H9 (cell line): ENCODE measurements around the gene NHSL2. TPM values are rescaled to one million over a fixed set of nuclear protein-coding genes. Genes with fewer than 3 reads are reported as not detected.

Experiments
- DNase-seq: peaks from one replicate; pipeline ENCODE4 v3.0.0-alpha.2; 2017
- H2AFZ ChIP-seq: one replicate; pipeline ENCODE4 v1.6.1; 2013; ENCODE audit warnings: mild to moderate bottlenecking, low read length, control low read depth, moderate library complexity
- H2AK5ac ChIP-seq: 2 replicates; pipeline ENCODE4 v1.6.1; 2013; ENCODE audit warnings: low read length, control low read depth, mixed read lengths; ENCODE audit not compliant: insufficient read length
- H2BK120ac ChIP-seq: one replicate; pipeline ENCODE4 v1.6.1; 2013; ENCODE audit warnings: low read depth, mild to moderate bottlenecking, low read length, control low read depth, inconsistent platforms; ENCODE audit not compliant: poor library complexity, severe bottlenecking
- H2BK12ac ChIP-seq: 2 replicates; pipeline ENCODE4 v1.6.1; 2013; ENCODE audit warnings: low read length, control low read depth, mixed read lengths, low read depth; ENCODE audit not compliant: insufficient read length
- H2BK15ac ChIP-seq: 2 replicates; pipeline ENCODE4 v1.6.1; 2013; ENCODE audit warnings: low read depth, low read length, control low read depth
- H2BK20ac ChIP-seq: one replicate; pipeline ENCODE4 v1.6.1; 2013; ENCODE audit warnings: low read depth, mild to moderate bottlenecking, low read length, control low read depth, inconsistent platforms; ENCODE audit not compliant: poor library complexity, severe bottlenecking
- H2BK5ac ChIP-seq: 2 replicates; pipeline ENCODE4 v1.6.1; 2013; ENCODE audit warnings: low read length, control low read depth, mixed read lengths; ENCODE audit not compliant: insufficient read length
- H3K14ac ChIP-seq: 2 replicates; pipeline ENCODE4 v1.6.1; 2013; ENCODE audit warnings: low read length, control low read depth; ENCODE audit not compliant: insufficient read depth
- H3K18ac ChIP-seq: 2 replicates; pipeline ENCODE4 v1.6.1; 2013; ENCODE audit warnings: low read depth, mild to moderate bottlenecking, mixed read lengths, low read length, control low read depth; ENCODE audit not compliant: insufficient read length
- H3K23ac ChIP-seq: 2 replicates; pipeline ENCODE4 v1.6.1; 2013; ENCODE audit warnings: low read length, control low read depth, mixed read lengths, low read depth; ENCODE audit not compliant: insufficient read length
- H3K23me2 ChIP-seq: 2 replicates; pipeline ENCODE4 v1.6.1; 2013; ENCODE audit warnings: low read depth, mild to moderate bottlenecking, mixed read lengths, low read length, control low read depth; ENCODE audit not compliant: insufficient read length, poor library complexity, severe bottlenecking
- H3K27ac ChIP-seq: 2 replicates; pipeline ENCODE4 v1.5.1; 2013; ENCODE audit warnings: low read length, control low read depth, mixed read lengths, low read depth; ENCODE audit not compliant: insufficient read length
- H3K27me3 ChIP-seq: 2 replicates; pipeline ENCODE4 v1.6.1; 2013; ENCODE audit warnings: low read length, control low read depth, inconsistent platforms; ENCODE audit not compliant: insufficient read depth
- H3K4ac ChIP-seq: 2 replicates; pipeline ENCODE4 v1.6.1; 2013; ENCODE audit warnings: low read depth, mild to moderate bottlenecking, control low read depth, inconsistent platforms, low read length, moderate library complexity
- H3K4me1 ChIP-seq: 2 replicates; pipeline ENCODE4 v1.6.1; 2013; ENCODE audit warnings: low read length, control low read depth, inconsistent platforms; ENCODE audit not compliant: insufficient read depth
- H3K4me2 ChIP-seq: 2 replicates; pipeline ENCODE4 v1.6.1; 2013; ENCODE audit warnings: low read length, control low read depth, mixed read lengths; ENCODE audit not compliant: insufficient read length, insufficient read depth
- H3K56ac ChIP-seq: 2 replicates; pipeline ENCODE4 v1.6.1; 2013; ENCODE audit warnings: low read depth, mild to moderate bottlenecking, mixed read lengths, low read length, control low read depth; ENCODE audit not compliant: insufficient read length
- H3K79me1 ChIP-seq: 2 replicates; pipeline ENCODE4 v1.6.1; 2013; ENCODE audit warnings: low read depth, mild to moderate bottlenecking, moderate library complexity, low read length, control low read depth, inconsistent platforms; ENCODE audit not compliant: insufficient read depth, poor library complexity, severe bottlenecking
- H3K79me2 ChIP-seq: 2 replicates; pipeline ENCODE4 v1.6.1; 2013; ENCODE audit warnings: low read length, control low read depth, inconsistent platforms; ENCODE audit not compliant: insufficient read depth
- H3K9ac ChIP-seq: 2 replicates; pipeline ENCODE4 v1.6.1; 2013; ENCODE audit warnings: low read length, control low read depth, mixed read lengths; ENCODE audit not compliant: insufficient read length; ENCODE audit errors: extremely low read depth
- H3K9me3 ChIP-seq: one replicate; pipeline ENCODE4 v1.6.1; 2013; ENCODE audit warnings: low read depth, low read length, inconsistent platforms; ENCODE audit not compliant: control insufficient read depth
- H3T11ph ChIP-seq: one replicate; pipeline ENCODE4 v1.6.1; 2013; ENCODE audit warnings: mild to moderate bottlenecking, low read length, control low read depth, inconsistent platforms
- H4K20me1 ChIP-seq: one replicate; pipeline ENCODE4 v1.6.1; 2013; ENCODE audit not compliant: control insufficient read depth, insufficient read length, insufficient read depth
- H4K5ac ChIP-seq: 2 replicates; pipeline ENCODE4 v1.6.1; 2013; ENCODE audit warnings: low read depth, mild to moderate bottlenecking, mixed read lengths, low read length, control low read depth; ENCODE audit not compliant: insufficient read length
- H4K8ac ChIP-seq: replicated peaks from 2 replicates; pipeline ENCODE4 v1.6.1; 2013; ENCODE audit warnings: low read length, control low read depth, mixed read lengths, low read depth; ENCODE audit not compliant: insufficient read length
- H4K91ac ChIP-seq: 2 replicates; pipeline ENCODE4 v1.6.1; 2013; ENCODE audit warnings: low read depth, mild to moderate bottlenecking, moderate library complexity, mixed read lengths, low read length, control low read depth; ENCODE audit not compliant: insufficient read length
- H3K27ac Mint-ChIP-seq, 3 experiments: 2 replicates in 2 of 3; 3 replicates in 1 of 3; pipeline ENCODE4 v1.8.0; 2020 to 2021; ENCODE audit warnings: mixed read lengths in 3 of 3, mild to moderate bottlenecking in 1 of 3, moderate library complexity in 1 of 3
- H3K27me3 Mint-ChIP-seq: 2 replicates; pipeline ENCODE4 v1.8.0; 2021; ENCODE audit warnings: low read depth, mild to moderate bottlenecking, moderate library complexity, mixed read lengths
- H3K36me3 Mint-ChIP-seq, 3 experiments: 2 replicates in 2 of 3; 3 replicates in 1 of 3; pipeline ENCODE4 v1.8.0; 2020 to 2021; ENCODE audit warnings: low read depth in 3 of 3, mixed read lengths in 3 of 3; ENCODE audit not compliant: insufficient read depth in 1 of 3
- H3K4me1 Mint-ChIP-seq, 2 experiments: 2 replicates each; pipeline ENCODE4 v1.8.0; 2020; ENCODE audit warnings: mixed read lengths in 2 of 2
- H3K4me3 Mint-ChIP-seq, 2 experiments: 2 replicates in 1 of 2; 3 replicates in 1 of 2; pipeline ENCODE4 v1.8.0; 2020 to 2021; ENCODE audit warnings: mild to moderate bottlenecking in 2 of 2, mixed read lengths in 2 of 2, moderate library complexity in 1 of 2
- H3K9me3 Mint-ChIP-seq, 2 experiments: 2 replicates in 1 of 2; 3 replicates in 1 of 2; pipeline ENCODE4 v1.8.0; 2020; ENCODE audit warnings: mild to moderate bottlenecking in 2 of 2, mixed read lengths in 2 of 2, moderate library complexity in 1 of 2
- CTCF ChIP-seq: fragments of 200-600 bp; sonication (generic); conservative IDR thresholded peaks from 3 replicates; pipeline ENCODE4 v1.8.0; 2021; ENCODE audit warnings: antibody characterized with exemption, mild to moderate bottlenecking
- WGBS: extraction: QIAGEN DNeasy Blood & Tissue Kit; methylation state at CpG from one replicate; pipeline ENCODE4 v1.1.7; 2013; ENCODE audit warnings: missing lambda C conversion rate, low lambda C conversion rate, mixed read lengths; ENCODE audit not compliant: insufficient read length; ENCODE audit errors: extremely low coverage; 5-methylcytosine and 5-hydroxymethylcytosine counted together
- total RNA-seq: library from RNA; stranded (reverse); gene quantifications from 2 replicates; pipeline ENCODE4 v1.2.1, GENCODE V29; 2021

The NHSL2 gene
- total RNA-seq, 1 experiment from 2014 or later = 6.4 TPM

- no peaks in the 10 kb centered on the region for H3K79me2 ChIP-seq
- H3K9me3 Mint-ChIP-seq = peaks cover 77 to 91% of the 10 kb centered on the region in 2 experiments
- no peak overlapping the region for H2BK12ac ChIP-seq
- no peak overlapping the region for H2BK120ac ChIP-seq
- H3K27me3 Mint-ChIP-seq = no peaks in the 10 kb centered on the region; the same call in none of the 2 replicates
- no peaks in the 10 kb centered on the region for H3K27me3 ChIP-seq
- no peak for TF ChIP-seq CTCF
- no peak overlapping the region for H3K9ac ChIP-seq
- H3T11ph ChIP-seq = no peak overlapping the region
- H3K23ac ChIP-seq = no peak overlapping the region
- H3K36me3 Mint-ChIP-seq = peaks cover 4 to 10% (median 6%) of the 10 kb centered on the region in 3 experiments; a peak in 6 of 7 replicates
- H3K9me3 ChIP-seq = peaks cover 35% of the 10 kb centered on the region
- peaks cover 15 to 36% of the 10 kb centered on the region in 2 experiments for H3K4me1 Mint-ChIP-seq
- no peak overlapping the region for H3K27ac ChIP-seq
- H3K23me2 ChIP-seq = no peaks in the 10 kb centered on the region
- no peak overlapping the region for H3K18ac ChIP-seq
- no peak overlapping the region for H3K4ac ChIP-seq
- H3K4me1 ChIP-seq = no peaks in the 10 kb centered on the region
- H3K14ac ChIP-seq = no peak overlapping the region
- no peak overlapping the region for H4K91ac ChIP-seq
- H2AFZ ChIP-seq = no peak overlapping the region
- DNase-seq = no peak
- H2BK5ac ChIP-seq = no peak overlapping the region
- no peak overlapping the region for H3K27ac Mint-ChIP-seq
- H3K79me1 ChIP-seq = no peaks in the 10 kb centered on the region
- H2BK15ac ChIP-seq = no peak overlapping the region
- no peak overlapping the region for H3K4me2 ChIP-seq
- no CpG with 5 or more reads among the region's 4 CpGs for WGBS
- no peak overlapping the region for H2AK5ac ChIP-seq
- no peak overlapping the region for H3K4me3 Mint-ChIP-seq
- no peak overlapping the region for H2BK20ac ChIP-seq
- no peaks in the 10 kb centered on the region for H4K20me1 ChIP-seq
- no peak overlapping the region for H4K5ac ChIP-seq
- H3K56ac ChIP-seq = no peak overlapping the region
- no peak overlapping the region for H4K8ac ChIP-seq
Measured at GRCh38 chrX:72078411-72078810, 167.8 kb downstream of the NHSL2 start.
